Mononuclear cell (primary cell): ENCODE results near the gene B4GALT5. TPM values are rescaled to one million over a fixed set of nuclear protein-coding genes. Genes with fewer than 3 reads are reported as not detected.
"Not testable (repeated sequence)": the region's sequence is repeated elsewhere in the genome, so short reads cannot be mapped to it uniquely, and the experiment has no call there.

Source experiments
- H3K27me3 ChIP-seq: 2 replicates; pipeline ENCODE4 v1.6.0; 2011; ENCODE audit warnings: low read length, control low read depth; ENCODE audit not compliant: insufficient read depth
- H3K4me1 ChIP-seq: 2 replicates; pipeline ENCODE4 v1.5.1; 2011; ENCODE audit warnings: mild to moderate bottlenecking, low read length, control low read depth; ENCODE audit not compliant: insufficient read depth
- H3K4me3 ChIP-seq: 2 replicates; pipeline ENCODE4 v1.5.1; 2011; ENCODE audit warnings: mild to moderate bottlenecking, low read length, moderate library complexity
- H3K9me3 ChIP-seq: 2 replicates; pipeline ENCODE4 v1.5.1; 2011; ENCODE audit warnings: low read depth, mild to moderate bottlenecking, control low read depth, low read length
- total RNA-seq: library from RNA; depleted of rRNA; stranded (reverse); fragments of >200 nt; gene quantifications from one replicate; pipeline ENCODE4 v1.2.3, GENCODE V29; 2012

The B4GALT5 gene
- total RNA-seq, 1 donor: 16.0 TPM

DNA sequence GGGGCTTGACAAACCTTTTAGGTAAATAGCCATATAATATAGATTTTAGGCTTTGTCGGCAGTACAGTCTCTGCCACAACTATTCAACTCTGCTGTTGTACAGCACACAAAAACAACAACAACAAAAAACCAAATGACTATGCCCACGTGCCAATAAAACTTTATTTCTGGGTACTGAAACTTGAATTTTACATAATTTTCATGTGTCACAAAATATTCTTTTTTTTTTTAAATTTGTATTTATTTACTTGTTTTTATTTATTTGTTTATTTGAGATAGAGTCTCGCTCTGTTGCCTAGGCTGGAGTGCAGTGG lies 34.8 kb upstream of the B4GALT5 start:
- H3K9me3 ChIP-seq: no peaks in the 10 kb centered on the region
- no peak overlapping the region for H3K4me3 ChIP-seq
- no peaks in the 10 kb centered on the region for H3K27me3 ChIP-seq
- H3K4me1 ChIP-seq: peaks cover 22% of the 10 kb centered on the region

DNA sequence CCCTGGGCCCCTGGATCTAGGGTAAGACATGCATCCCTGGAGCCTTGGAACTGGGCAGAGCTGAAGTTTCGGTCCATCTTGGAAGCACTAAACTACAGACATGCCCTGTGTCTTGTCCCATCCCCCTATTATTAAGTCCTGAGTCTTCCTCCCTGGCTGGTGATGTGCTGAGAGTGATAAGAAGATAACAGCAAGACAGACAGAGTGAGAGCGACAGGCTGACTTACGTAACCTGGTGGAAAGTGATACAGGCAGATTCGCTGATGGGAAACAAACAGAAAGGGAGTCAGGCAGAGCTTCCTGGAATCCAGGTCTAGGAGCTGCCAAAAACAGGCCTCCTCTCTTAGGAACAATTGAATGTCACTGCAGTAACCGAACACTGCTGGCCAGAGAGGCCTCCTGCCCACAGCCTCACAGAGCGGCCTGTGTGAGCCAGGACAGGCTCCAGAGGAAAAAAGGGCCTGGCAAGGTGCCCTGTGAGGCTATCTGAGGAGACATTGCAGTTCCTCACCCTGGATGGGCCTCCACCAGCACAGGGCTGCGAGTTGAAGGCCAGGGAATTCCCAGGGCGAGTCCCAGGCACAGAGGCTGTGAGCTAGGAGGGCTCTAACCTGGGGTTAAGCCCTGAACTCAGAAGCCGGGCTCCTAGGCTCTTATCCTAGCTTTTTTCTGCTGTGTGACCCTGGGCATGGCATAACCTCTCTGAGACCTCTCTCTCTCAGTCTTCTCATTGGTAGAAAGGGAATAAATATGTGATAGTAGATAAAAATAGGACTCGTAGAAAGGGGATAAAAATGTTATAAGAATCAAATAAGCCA lies 34.2 kb upstream of the B4GALT5 start:
- no peak overlapping the region for H3K4me3 ChIP-seq
- H3K27me3 ChIP-seq: no peaks in the 10 kb centered on the region
- H3K4me1 ChIP-seq: peaks cover 22% of the 10 kb centered on the region
- H3K9me3 ChIP-seq: no peaks in the 10 kb centered on the region

DNA sequence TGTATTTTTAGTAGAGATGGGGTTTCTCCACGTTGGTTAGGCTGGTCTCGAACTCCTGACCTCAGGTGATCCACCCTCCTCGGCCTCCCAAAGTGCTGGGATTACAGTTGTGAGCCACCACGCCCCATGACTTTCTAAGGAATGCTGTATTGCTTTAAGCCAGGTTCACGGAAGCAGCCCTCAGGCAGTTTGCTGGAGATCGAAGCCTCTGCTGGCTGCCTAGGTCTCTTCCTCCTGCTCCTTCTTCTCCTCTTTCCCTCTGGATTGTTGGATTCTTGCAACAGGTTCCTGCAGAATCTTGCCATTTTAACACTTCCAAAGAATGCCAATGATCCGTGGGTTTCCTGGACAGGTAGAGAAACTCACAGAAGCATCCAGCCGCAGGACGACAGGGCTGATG lies 29.3 kb upstream of the B4GALT5 start:
- Histone ChIP-seq H3K4me3 (no peak overlapping the region), H3K27me3 (no peaks in the 10 kb centered on the region), H3K4me1 (no peaks in the 10 kb centered on the region), H3K9me3 (no peaks in the 10 kb centered on the region)

DNA sequence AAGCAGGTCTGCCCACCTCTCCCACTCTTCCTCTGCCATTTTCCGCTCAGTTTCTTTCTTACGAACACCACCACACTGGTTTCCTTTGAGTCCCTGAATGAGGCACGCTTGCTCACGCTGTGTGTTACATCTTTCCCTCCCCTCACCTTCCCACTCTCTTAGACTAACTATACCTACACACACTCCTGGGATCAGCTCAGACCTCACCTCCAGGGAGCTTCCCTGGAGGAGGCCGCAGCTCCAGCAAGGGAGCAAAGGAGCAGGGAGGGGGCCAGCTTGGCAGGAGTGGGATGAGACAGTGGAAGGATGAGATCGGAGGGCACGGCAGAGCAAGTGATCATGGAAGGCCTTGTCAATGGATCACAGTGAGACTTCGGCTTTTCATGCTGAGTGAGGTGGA lies 28.3 kb upstream of the B4GALT5 start:
- Histone ChIP-seq H3K9me3 (no peaks in the 10 kb centered on the region), H3K27me3 (no peaks in the 10 kb centered on the region), H3K4me3 (no peak overlapping the region), H3K4me1 (no peaks in the 10 kb centered on the region)

- Histone ChIP-seq H3K9me3 (no peaks in the 10 kb centered on the region), H3K4me3 (no peak overlapping the region), H3K27me3 (no peaks in the 10 kb centered on the region), H3K4me1 (no peaks in the 10 kb centered on the region)
Observed at GRCh38 chr20:49740807-49741206, 27.1 kb upstream of the B4GALT5 start.

GRCh38 chr20:49739042-49739441 lies 25.4 kb upstream of the B4GALT5 start:
- H3K4me3 ChIP-seq: no peak overlapping the region
- no peaks in the 10 kb centered on the region for H3K27me3 ChIP-seq
- H3K9me3 ChIP-seq: no peaks in the 10 kb centered on the region
- no peaks in the 10 kb centered on the region for H3K4me1 ChIP-seq

DNA sequence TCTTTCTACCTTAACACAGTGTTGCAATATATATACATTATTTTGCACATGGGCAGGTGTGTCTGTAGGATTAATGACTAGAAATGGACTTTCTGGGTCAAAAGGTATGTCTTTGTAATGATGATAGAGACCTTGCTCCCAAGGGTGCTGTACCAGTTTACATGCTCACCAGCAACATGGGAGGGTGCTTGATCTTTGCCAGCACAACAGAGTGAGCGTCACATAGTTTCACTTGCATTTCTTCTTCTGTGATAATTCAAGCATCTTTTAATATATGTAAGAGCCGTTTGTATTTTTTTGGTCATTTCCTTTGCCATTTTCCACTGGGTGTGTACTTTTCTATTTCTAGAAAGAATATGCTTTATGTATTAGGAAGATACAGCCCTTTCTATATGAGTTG lies 23.6 kb upstream of the B4GALT5 start:
- H3K4me3 ChIP-seq: no peak overlapping the region
- H3K4me1 ChIP-seq: no peaks in the 10 kb centered on the region
- no peaks in the 10 kb centered on the region for H3K27me3 ChIP-seq
- H3K9me3 ChIP-seq: no peaks in the 10 kb centered on the region

- Histone ChIP-seq H3K4me3 (no peak overlapping the region), H3K27me3 (no peaks in the 10 kb centered on the region), H3K9me3 (no peaks in the 10 kb centered on the region), H3K4me1 (peaks cover 48% of the 10 kb centered on the region)
Observed at GRCh38 chr20:49729780-49730179, 16.1 kb upstream of the B4GALT5 start.

DNA sequence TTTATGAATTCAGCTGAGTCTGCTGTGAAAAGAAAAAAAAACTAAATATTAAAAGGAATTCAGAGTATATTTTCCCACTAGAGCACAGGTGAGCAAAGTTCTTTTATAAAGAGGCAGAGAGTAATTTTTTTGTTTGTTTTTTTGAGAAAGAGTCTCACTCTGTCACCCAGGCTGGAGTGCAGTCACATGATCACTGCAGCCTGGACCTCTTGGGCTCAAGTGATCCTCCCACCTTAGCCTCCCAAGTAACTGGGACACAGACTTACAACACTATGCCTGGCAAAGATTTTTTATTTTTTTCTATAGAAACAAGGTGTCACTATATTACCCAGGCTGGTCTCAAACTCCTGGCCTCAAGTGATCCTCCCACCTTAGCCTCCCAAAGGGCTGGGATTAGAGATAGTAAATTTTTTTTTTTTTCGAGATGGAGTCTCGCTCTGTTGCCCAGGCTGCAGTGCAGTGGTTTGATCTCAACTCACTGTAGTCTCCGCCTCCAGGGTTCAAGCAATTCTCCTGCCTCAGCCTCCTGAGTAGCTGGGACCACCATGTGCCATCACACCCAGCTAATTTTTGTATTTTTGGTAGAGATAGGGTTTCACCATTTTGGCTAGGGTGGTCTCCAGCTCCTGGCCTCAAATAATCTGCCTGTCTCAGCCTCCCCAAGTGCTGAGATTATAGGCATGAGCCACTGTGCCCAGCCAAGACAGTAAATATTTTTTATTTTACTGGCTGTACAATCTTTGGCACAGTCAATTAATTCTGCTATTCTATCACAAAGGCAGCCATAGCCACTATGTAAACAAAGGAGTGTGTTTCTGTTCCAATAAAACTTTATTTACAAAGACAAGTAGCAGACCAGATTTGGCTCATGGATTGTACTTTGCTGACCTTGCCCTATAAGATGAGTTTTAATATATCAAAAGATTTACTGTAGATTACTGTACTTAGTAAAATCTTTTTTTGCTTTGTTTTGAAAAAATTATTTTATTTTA lies 14.5 kb upstream of the B4GALT5 start:
- H3K9me3 ChIP-seq: no peaks in the 10 kb centered on the region
- no peak overlapping the region for H3K4me3 ChIP-seq
- no peaks in the 10 kb centered on the region for H3K27me3 ChIP-seq
- peaks cover 55% of the 10 kb centered on the region for H3K4me1 ChIP-seq

GRCh38 chr20:49727478-49727877 lies 13.8 kb upstream of the B4GALT5 start:
- no peak overlapping the region for H3K4me3 ChIP-seq
- peaks cover 55% of the 10 kb centered on the region for H3K4me1 ChIP-seq

DNA sequence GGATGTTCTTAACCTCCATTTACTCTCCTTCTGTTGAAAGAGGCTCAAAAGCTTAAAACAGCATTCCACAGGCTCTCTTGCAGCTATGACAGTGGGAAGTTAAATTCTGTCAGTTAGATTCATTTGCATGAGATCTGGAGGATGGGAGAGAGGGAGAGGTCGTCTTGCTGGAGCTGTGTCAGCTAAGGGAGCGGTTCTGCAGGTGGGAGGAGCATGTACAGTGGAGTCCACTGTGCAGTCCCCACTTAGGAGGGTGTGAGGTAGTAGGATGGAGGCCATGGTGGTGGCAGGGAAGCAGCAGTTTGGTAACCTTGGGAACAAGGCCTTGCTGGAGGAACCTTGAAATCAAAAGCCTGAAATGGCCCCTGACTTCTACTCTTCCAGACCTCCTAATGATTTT lies 12.0 kb upstream of the B4GALT5 start:
- Histone ChIP-seq H3K27me3 (no peaks in the 10 kb centered on the region), H3K9me3 (no peaks in the 10 kb centered on the region), H3K4me1 (peaks cover 55% of the 10 kb centered on the region), H3K4me3 (no peak overlapping the region)

More at GRCh38 chr20:49727478-49727877, 13.8 kb upstream of the B4GALT5 start:
- Histone ChIP-seq H3K9me3 (no peaks in the 10 kb centered on the region), H3K27me3 (no peaks in the 10 kb centered on the region)

DNA sequence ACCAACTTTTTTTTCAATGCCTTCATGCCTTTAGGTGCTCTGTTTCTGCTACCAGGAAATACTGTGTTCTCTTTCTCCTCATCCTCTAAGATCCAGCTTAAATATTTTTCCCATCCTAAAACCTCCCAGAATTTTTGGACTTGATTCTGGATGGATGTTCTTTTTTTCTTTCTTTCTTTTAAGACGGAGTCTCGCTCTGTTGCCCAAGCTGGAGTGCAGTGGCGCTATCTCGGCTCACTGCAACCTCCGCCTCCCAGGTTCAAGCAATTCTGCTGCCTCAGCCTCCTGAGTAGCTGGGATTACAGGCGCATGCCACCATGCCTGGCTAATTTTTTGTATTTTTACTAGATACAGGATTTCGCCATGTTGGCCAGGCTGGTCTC lies 11.5 kb upstream of the B4GALT5 start:
- not testable (repeated sequence) for H3K27me3 ChIP-seq, H3K4me3 ChIP-seq, H3K9me3 ChIP-seq
- peaks cover 55% of the 10 kb centered on the region for H3K4me1 ChIP-seq

- no peaks in the 10 kb centered on the region for H3K9me3 ChIP-seq
- H3K4me3 ChIP-seq: no peak overlapping the region
- peaks cover 52% of the 10 kb centered on the region for H3K4me1 ChIP-seq
- no peaks in the 10 kb centered on the region for H3K27me3 ChIP-seq
Observed at GRCh38 chr20:49724408-49725223, 10.9 kb upstream of the B4GALT5 start.

GRCh38 chr20:49723758-49724157 lies 10.1 kb upstream of the B4GALT5 start:
- not testable (repeated sequence) for H3K27me3 ChIP-seq, H3K9me3 ChIP-seq, H3K4me3 ChIP-seq
- H3K4me1 ChIP-seq: peaks cover 45% of the 10 kb centered on the region

GRCh38 chr20:49721326-49721725 lies 7.6 kb upstream of the B4GALT5 start:
- H3K4me1 ChIP-seq: peaks cover 31% of the 10 kb centered on the region
- H3K4me3 ChIP-seq, H3K27me3 ChIP-seq, H3K9me3 ChIP-seq: not testable (repeated sequence)
